Sciatic nerve (tissue), 2 donors: ENCODE measurements around the gene CDKN1A. TPM values are rescaled to one million over a fixed set of nuclear protein-coding genes. Genes with fewer than 3 reads are reported as not detected.
"Not testable (repeated sequence)": the region's sequence is repeated elsewhere in the genome, so short reads cannot be mapped to it uniquely, and the experiment has no call there.

Experiments
- ATAC-seq: fragments of 200-7000 bp; cut with Tn5 transposase; one replicate; pipeline ENCODE4 v1.9.1; 2020; ENCODE audit warnings: mild to moderate bottlenecking, moderate library complexity
- DNase-seq: peaks from one replicate; pipeline ENCODE4 v3.0.0-alpha.2; 2020; ENCODE audit warnings: low spot score
- intact Hi-C: fragments of 100-400 bp; cut with DNase I; formaldehyde crosslinking; loops from one replicate; pipeline ENCODE4 v1.14.2; 2022
- total RNA-seq: library from RNA; stranded (reverse); fragmentation: NEBNext Ultra II Directional; extraction: Animal tissue kit (Norgen Biotek cat#: 25700); gene quantifications from one replicate; pipeline ENCODE4 v1.2.1, GENCODE V29; 2021
- donor health status: DM: no; HTN: no; CAD: no.
- donor health status: DM: no; HTN: no; CAD: no.

Gene CDKN1A
- total RNA-seq, 1 donor from 2014 or later, result 142 TPM

DNA sequence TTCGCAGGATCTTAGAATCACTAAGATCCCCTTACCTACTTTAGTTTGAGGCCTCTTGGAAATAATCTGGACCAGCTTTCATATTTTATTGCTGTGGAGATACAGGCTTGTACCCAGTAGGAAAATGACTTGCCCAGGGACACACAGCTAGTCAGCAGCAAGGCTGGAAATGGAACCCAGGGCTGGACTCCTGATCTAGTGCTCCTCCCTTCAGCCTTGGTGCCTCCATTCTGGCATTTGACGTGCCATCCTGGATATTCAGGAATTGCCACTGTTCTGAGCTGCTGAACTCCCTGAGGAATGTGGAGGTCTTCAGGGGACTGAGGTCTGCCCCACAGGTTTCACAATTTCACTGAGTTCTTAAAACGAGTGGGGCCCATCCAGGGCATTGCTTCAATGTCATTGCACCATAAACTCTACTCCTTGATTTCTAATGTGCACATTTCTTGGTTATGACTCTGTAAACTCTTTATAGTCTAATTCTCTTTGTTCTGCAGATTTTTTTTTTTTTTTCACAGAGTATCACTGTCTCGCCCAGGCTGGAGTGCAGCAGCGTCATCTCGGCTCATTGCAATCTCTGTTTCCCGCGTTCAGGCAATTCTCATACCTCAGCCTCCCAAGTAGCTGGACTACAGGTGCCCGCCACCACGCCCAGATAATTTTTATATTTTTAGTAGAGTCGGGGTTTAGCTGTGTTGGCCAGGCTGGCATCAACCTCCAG, 26.7 kb upstream of the CDKN1A start:
- DNase-seq (no peak), ATAC-seq (no peak)
- intact Hi-C loops, result no loop called here

- intact Hi-C loops, DNase-seq, ATAC-seq: not testable (repeated sequence)
These were observed 24.0 kb upstream of the CDKN1A start for GRCh38 chr6:36654469-36654868.

DNA sequence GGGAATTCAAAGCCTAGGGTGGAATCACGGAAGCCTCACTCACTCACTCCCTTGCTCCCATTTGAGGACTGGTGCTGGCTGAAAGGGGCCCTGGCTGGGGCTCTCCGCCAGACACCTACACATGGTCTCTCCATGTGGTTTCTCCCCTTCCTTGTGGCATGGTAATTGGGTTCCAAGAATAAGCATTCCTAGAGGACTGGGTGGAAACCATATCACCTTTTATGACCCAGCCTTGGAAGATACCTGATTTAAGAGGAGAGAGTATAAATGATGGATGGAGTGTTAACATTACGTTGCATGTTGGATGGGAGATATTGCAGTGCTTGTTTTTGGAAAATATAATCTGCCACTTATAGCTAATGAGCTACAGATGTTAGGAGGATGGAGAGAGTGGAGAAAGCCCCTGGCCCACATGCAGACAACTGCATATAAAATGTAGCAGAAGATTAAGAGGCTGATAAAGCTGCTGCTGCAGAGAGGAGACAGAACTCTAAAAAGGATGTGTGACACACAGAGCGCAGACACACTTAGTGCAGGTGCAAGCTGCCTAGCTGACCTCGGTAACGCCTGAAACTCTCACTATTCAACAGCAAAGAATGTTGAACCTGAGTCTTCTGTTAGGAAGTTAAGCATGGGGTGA, 23.3 kb upstream of the CDKN1A start:
- DNase-seq, result no peak
- intact Hi-C loops, result no loop called here
- no peak for ATAC-seq

DNA sequence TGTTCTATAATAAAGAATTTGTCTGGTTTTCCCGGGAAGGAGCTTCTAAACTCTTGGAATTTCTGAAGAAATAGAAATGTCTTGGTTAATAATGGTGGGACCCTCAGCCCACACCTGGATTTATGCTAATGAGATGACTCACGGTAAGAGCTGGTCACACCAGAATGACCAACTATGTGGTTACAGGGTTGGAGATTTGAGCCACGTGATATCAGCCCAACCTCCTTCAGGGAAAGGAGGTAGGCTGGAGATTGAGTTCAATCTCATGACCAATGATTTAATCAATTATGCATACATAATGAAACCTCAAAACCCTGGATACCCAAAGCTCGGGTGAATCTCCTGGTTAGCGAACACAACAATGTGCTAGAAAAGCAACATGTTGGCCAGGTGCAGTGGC, 22.1 kb upstream of the CDKN1A start:
- intact Hi-C loops, result no loop called here
- DNase-seq (no peak), ATAC-seq (no peak)

GRCh38 chr6:36657271-36657670, 21.2 kb upstream of the CDKN1A start:
- DNase-seq, result no peak
- no peak for ATAC-seq
- intact Hi-C loops, result no loop called here

GRCh38 chr6:36657942-36658544, 20.5 kb upstream of the CDKN1A start:
- no peak for ATAC-seq
- DNase-seq, result no peak
- intact Hi-C loops, result no loop called here

- no peak for DNase-seq
- ATAC-seq, result peak; percentile 56
- intact Hi-C loops, result no loop called here
These were observed 19.2 kb upstream of the CDKN1A start for GRCh38 chr6:36659271-36659670.

GRCh38 chr6:36660771-36661471, 17.6 kb upstream of the CDKN1A start:
- peak; percentile 83 for DNase-seq
- ATAC-seq, result peak; percentile 92
- intact Hi-C loops, result no loop called here

- no peak for ATAC-seq
- DNase-seq, result no peak
- intact Hi-C loops, result no loop called here
These were observed 16.1 kb upstream of the CDKN1A start for GRCh38 chr6:36662380-36662779.

GRCh38 chr6:36662827-36663256, 15.7 kb upstream of the CDKN1A start:
- no peak for ATAC-seq
- intact Hi-C loops, result no loop called here

DNA sequence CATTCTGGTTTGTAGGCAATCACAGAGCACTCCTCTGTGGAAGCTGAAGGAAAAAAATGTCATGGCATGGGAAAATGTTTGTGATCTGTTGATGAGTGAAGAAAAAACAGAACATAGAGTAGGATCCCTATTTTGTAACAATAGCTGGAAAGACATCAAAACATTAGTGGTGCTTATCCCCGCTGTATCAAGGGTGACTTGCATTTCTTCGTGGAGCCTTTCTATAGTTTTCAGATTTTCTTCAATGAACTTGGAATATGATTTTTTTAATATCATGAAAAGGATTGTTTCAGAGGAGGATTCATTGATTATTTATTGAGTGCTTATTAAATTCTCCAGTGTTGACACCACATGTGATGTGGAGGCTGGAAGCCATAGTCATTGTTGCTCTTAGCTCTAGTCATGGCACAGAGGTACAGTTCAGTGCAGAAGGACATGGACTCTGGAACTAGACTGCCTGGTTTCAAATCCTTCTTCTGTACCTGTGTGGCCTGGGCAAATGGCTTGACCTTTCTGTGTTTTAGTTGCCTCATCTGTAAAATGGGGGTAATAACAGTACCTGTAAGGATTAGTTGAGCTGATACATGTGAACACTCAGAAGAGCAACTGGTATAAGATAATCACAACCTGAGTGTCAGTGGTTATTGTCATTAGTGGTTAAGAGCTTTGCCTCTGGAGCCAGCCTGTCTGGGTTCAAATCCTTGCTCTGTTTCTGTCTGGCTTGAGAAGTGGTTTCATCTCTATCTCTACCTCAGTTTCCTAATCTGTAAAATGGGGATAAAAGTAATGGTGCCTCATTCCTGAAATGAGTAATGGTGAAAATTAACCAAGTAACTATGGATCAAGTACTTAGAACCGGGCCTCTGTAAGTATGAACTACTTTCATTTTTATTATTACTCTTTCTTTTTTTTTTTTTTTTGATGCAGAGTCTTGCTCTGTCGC, 14.7 kb upstream of the CDKN1A start:
- intact Hi-C loops, result no loop called here

More at GRCh38 chr6:36662827-36663256, 15.7 kb upstream of the CDKN1A start:
- DNase-seq, result no peak

GRCh38 chr6:36665180-36665579, 13.3 kb upstream of the CDKN1A start:
- intact Hi-C loops, result no loop called here
- no peak for DNase-seq
- no peak for ATAC-seq

More for the DNA sequence above, 14.7 kb upstream of the CDKN1A start:
- no peak for DNase-seq
- ATAC-seq, result no peak

DNA sequence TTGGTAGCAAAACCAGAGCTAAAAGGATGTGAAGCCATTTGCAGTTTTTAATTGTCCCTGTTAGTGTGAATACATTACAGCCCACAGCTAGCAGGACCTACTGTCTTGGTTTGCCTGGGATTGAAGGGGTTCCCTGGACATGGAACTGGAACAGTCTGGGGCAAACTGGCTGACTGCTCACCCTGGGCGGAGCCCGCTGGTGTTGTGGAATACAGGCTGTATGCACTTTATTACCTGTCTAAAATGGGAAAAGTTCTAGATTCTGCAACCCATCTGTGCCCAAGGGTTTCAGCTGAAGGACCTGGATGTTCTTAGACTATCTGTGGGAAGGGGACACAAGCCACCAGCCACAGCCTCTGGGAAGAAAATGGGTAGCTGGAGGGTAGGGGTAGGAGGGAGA, 12.2 kb upstream of the CDKN1A start:
- no peak for DNase-seq
- intact Hi-C loops, result no loop called here
- no peak for ATAC-seq

DNA sequence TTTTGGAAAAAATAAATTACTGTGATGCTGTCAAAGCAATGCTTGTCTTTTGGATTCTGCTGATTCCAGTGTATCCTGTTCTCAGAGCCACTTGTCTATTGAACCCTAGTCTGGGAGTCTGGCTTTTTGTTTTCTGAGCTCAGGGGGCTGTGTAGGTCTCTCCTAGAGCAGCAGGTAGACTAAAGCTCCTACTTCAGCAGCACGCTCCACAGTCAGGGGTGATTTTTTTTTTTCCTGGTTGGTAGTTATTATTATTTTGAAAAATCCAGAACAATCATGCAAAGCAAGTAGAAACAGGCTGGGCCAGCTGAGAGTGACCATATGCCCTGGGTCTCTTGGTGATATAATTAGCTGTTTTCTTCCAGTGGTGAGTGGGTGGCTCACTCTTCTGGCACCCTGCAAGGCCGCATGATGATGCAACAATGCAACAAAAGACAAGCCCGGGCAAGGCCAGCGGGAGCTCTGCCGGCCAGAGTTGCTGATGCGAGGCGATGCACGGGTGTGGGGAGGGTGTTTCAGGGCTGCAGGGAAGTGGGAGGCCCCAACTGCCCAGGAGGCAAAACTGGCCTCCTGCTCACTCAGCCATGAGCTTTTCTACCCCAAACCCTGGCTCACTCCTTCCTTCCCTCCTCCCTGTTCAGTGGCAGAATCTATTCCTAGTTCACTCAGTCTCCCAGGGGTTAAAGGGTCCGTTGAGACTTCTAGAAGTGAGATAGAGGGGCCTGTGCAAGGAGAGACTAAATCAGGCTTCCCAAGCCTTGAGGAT, 11.5 kb upstream of the CDKN1A start:
- peak; percentile 87 for DNase-seq
- peak; percentile 95 for ATAC-seq
- intact Hi-C loops, result no loop called here

- ATAC-seq, result no peak
- intact Hi-C loops, result no loop called here
- DNase-seq, result no peak
These were observed 9.9 kb upstream of the CDKN1A start for GRCh38 chr6:36668591-36668990.

DNA sequence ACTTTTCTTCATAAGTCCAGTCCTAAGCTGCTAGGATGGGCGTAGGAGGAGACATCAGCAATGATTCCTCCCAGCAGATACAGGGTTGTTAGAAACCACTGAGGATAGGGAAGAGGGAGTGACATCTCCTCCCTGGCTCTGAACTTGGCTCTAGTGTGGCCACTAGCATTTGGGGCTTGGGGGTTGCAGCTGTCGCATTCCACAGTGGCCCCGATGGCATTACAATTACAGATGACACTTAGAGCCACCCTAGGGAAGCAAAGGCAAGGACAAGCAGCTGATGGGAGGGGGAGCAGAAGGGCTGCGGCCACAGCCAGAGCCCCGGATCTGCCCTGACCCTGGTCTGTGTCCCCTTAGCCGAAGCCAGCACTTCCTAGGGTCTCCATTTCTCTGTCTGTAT, 9.5 kb upstream of the CDKN1A start:
- DNase-seq (no peak), ATAC-seq (no peak)
- intact Hi-C loops, result loop anchor here (1.0 kb wide), 1 partner anchor 27 kb away; no protein-coding TSS in a partner anchor

- DNase-seq, result no peak
- no peak for ATAC-seq
- intact Hi-C loops, result no loop called here
These were observed 8.2 kb upstream of the CDKN1A start for GRCh38 chr6:36670271-36670670.
